Measurements from ENCODE around the gene CCDC85A. TPM values are rescaled to one million over a fixed set of nuclear protein-coding genes. Genes with fewer than 3 reads are reported as not detected.

Gene CCDC85A
- total and polyA plus RNA-seq, 11 donors = 1.6 to 14.2 (median 4.0) TPM

GRCh38 chr2:56285224-56285623, 101.4 kb downstream of the CCDC85A start:
- Histone ChIP-seq H3K27ac (no peak overlapping the region), H3K4me1 (peaks cover 0 to 27% (median 7%) of the 10 kb centered on the region in 12 donors), H3K4me3 (no peak overlapping the region), H3K36me3 (no peaks in the 10 kb centered on the region), H3K27me3 (no peaks in the 10 kb centered on the region), H3K9me3 (peaks cover 0 to 14% (median 0%) of the 10 kb centered on the region in 12 donors)
- DNase-seq = no peak
- no peak for ATAC-seq
- WGBS, 4 donors = 98 to 99% (median 99%) methylated on average over 5 of the region's 5 CpGs
- intact Hi-C loops (cut with DNase I) = loop anchor here in 4 of 10 donors (10.0 kb wide), 2 partner anchors 470 to 1210 kb away; no protein-coding TSS in a partner anchor
- TF ChIP-seq POLR2A (IDR thresholded peaks at IDR 0.05) = no peak
- TF ChIP-seq CTCF (IDR thresholded peaks at IDR 0.05) = no peak

- no peak for TF ChIP-seq CTCF (IDR thresholded peaks at IDR 0.05)
- no peak for TF ChIP-seq POLR2A (IDR thresholded peaks at IDR 0.05)
- no peaks in the 10 kb centered on the region for H3K27me3 ChIP-seq
- H3K36me3 ChIP-seq = no peaks in the 10 kb centered on the region
- intact Hi-C loops (cut with DNase I) = loop anchor here in 4 of 10 donors (10.0 kb wide), 2 partner anchors 468 to 1208 kb away; no protein-coding TSS in a partner anchor
- H3K4me3 ChIP-seq = no peak overlapping the region
- DNase-seq (no peak), ATAC-seq (no peak)
- H3K27ac ChIP-seq = no peak overlapping the region
- H3K4me1 ChIP-seq = peaks cover 0 to 29% (median 7%) of the 10 kb centered on the region in 12 donors
- peaks cover 0 to 14% (median 0%) of the 10 kb centered on the region in 12 donors for H3K9me3 ChIP-seq
- WGBS, 4 donors = 90 to 98% (median 97%) methylated on average over 2 of the region's 2 CpGs
Observed at GRCh38 chr2:56286936-56287335, 103.1 kb downstream of the CCDC85A start.

GRCh38 chr2:56287508-56287907, 103.7 kb downstream of the CCDC85A start:
- H3K27me3 ChIP-seq = no peaks in the 10 kb centered on the region
- no peaks in the 10 kb centered on the region for H3K36me3 ChIP-seq
- H3K4me3 ChIP-seq = no peak overlapping the region
- H3K27ac ChIP-seq = peak overlapping the region in 1 of 12 donors; percentile 20
- peaks cover 0 to 14% (median 0%) of the 10 kb centered on the region in 12 donors for H3K9me3 ChIP-seq
- ATAC-seq = no peak
- TF ChIP-seq CTCF (IDR thresholded peaks at IDR 0.05) (no peak), POLR2A (IDR thresholded peaks at IDR 0.05) (no peak)
- no peak for DNase-seq
- H3K4me1 ChIP-seq = peaks cover 0 to 29% (median 7%) of the 10 kb centered on the region in 12 donors
- intact Hi-C loops (cut with DNase I) = loop anchor here in 4 of 10 donors (10.0 kb wide), 2 partner anchors 467 to 1207 kb away; no protein-coding TSS in a partner anchor

- Histone ChIP-seq H3K27me3 (no peaks in the 10 kb centered on the region), H3K36me3 (no peaks in the 10 kb centered on the region), H3K4me1 (peaks cover 0 to 29% (median 7%) of the 10 kb centered on the region in 12 donors), H3K9me3 (peaks cover 0 to 14% (median 0%) of the 10 kb centered on the region in 12 donors), H3K27ac (peak overlapping the region in 1 of 12 donors; percentile 20), H3K4me3 (no peak overlapping the region)
- no peak for TF ChIP-seq POLR2A (IDR thresholded peaks at IDR 0.05)
- TF ChIP-seq CTCF (IDR thresholded peaks at IDR 0.05) = no peak
- intact Hi-C loops (cut with DNase I) = loop anchor here in 4 of 10 donors (10.0 kb wide), 2 partner anchors 467 to 1207 kb away; no protein-coding TSS in a partner anchor
- ATAC-seq = no peak
- WGBS, 4 donors = 60 to 75% (median 64%) methylated on average over 2 of the region's 2 CpGs
- no peak for DNase-seq
Observed at GRCh38 chr2:56287974-56288373, 104.2 kb downstream of the CCDC85A start.
